ENCODE measurements around the gene SLC16A12. TPM values are rescaled to one million over a fixed set of nuclear protein-coding genes. Genes with fewer than 3 reads are reported as not detected.

The SLC16A12 gene
- total and polyA plus RNA-seq, 4 experiments from 2014 or later = not detected

DNA sequence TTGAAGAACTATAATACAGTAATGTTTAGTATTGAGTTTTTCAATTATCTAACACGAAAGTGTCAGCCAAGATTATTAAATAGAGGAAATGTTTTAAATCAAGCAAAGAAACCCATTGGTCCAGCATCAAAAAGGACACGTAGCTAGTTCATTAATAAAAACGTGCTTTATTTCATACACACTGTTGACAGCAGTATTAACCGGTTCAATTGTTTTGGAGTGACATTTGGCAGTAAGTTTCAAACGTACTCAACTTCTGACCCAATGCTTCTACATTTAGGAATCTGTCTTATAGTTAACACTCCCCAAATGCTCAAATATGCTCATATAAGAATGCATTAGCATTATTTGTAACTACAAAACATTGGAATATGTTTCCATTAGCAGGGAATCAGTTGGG is 41.3 kb downstream of the SLC16A12 start:
- intact Hi-C loops (cut with micrococcal nuclease) = no loop called here
- no peaks in the 10 kb centered on the region for H3K9me3 Mint-ChIP-seq
- no peaks in the 10 kb centered on the region for H3K36me3 Mint-ChIP-seq
- H3K4me3 ChIP-seq (ENCODE audit: low read length in 2 of 2) = no peak overlapping the region
- ChIA-PET CTCF (ENCODE audit: partially characterized antibody) (no interaction called here), POLR2A (ENCODE audit: partially characterized antibody) (no interaction called here)
- H3K4me1 Mint-ChIP-seq = no peaks in the 10 kb centered on the region
- no peaks in the 10 kb centered on the region for H3K4me1 ChIP-seq (ENCODE audit: insufficient read depth, low read length)
- H3K27me3 Mint-ChIP-seq = peaks cover 2 to 26% of the 10 kb centered on the region in 2 donors
- H3K9me3 ChIP-seq (ENCODE audit: control insufficient read depth in 1 of 2, low read length in 2 of 2) = no peaks in the 10 kb centered on the region
- H3K4me3 Mint-ChIP-seq = no peak overlapping the region
- H3K27me3 ChIP-seq (ENCODE audit: insufficient read depth, low read length) = no peaks in the 10 kb centered on the region
- DNase-seq = no peak
- no peak overlapping the region for H3K27ac ChIP-seq (ENCODE audit: low read depth, low read length)
- no peak overlapping the region for H3K27ac Mint-ChIP-seq
- no peaks in the 10 kb centered on the region for H3K36me3 ChIP-seq (ENCODE audit: insufficient read depth, low read length)

DNA sequence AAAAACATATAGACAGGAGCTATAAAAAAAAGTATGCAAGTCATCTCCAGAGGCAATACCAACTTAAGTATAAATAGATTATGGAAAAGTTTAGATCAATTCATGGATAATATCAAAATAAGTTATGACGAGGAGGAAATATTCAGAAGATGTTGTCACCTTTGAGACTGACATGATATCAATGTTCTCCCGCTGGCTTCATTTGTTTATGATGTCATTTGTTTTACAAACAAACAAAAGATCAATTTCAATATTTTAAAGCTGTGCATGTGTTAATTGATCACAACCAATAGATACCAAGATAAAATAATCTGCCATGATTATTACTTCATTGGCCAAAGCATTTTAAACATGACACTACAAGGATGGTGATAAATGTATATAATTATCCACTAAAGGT is 43.5 kb downstream of the SLC16A12 start:
- Mint-ChIP-seq H3K9me3 (no peaks in the 10 kb centered on the region), H3K27me3 (peaks cover 6 to 36% of the 10 kb centered on the region in 2 donors), H3K36me3 (no peaks in the 10 kb centered on the region), H3K4me3 (no peak overlapping the region), H3K4me1 (no peaks in the 10 kb centered on the region), H3K27ac (no peak overlapping the region)
- Histone ChIP-seq H3K9me3 (ENCODE audit: control insufficient read depth in 1 of 2, low read length in 2 of 2) (no peaks in the 10 kb centered on the region), H3K36me3 (ENCODE audit: insufficient read depth, low read length) (no peaks in the 10 kb centered on the region), H3K27ac (ENCODE audit: low read depth, low read length) (no peak overlapping the region), H3K4me1 (ENCODE audit: insufficient read depth, low read length) (no peaks in the 10 kb centered on the region), H3K27me3 (ENCODE audit: insufficient read depth, low read length) (no peaks in the 10 kb centered on the region), H3K4me3 (ENCODE audit: low read length in 2 of 2) (no peak overlapping the region)
- intact Hi-C loops (cut with micrococcal nuclease) = no loop called here
- ChIA-PET CTCF (ENCODE audit: partially characterized antibody) (no interaction called here), POLR2A (ENCODE audit: partially characterized antibody) (no interaction called here)
- no peak for DNase-seq

DNA sequence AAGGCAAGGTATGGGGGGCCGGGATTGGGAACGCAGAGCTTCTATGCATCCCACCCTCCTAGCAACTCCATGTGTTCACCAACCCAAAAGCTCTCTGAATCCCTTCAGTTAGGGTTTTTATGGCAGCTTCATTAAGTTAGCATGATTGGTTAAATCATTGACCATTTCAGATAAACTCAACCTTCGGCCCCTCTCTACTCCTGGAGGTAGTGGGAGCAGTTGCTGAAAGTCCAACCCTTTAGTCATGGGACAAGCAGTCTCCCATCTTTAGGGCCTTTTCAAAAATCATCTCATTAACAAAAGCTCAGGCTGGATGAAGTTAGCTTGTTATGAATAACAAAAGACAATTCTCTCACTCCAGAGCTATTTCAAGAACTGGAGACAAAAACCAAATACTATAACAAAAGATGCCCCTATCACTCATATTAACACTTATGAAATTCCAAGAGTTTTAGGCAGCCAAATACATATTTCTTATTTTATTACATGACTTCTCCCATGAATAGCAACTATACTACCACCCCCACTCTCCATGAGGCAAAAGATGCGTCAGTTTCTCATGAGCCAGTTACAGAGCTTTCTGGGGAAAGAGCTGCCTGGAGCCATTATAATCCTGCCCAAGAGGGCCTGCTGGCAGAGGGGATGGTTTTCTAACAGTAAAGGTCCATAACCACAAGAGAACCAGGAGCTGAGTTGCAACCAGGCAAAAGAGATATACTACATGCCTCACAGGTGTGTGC is 44.6 kb downstream of the SLC16A12 start:
- DNase-seq = no peak
- H3K4me3 ChIP-seq (ENCODE audit: low read length in 2 of 2) = no peak overlapping the region
- Mint-ChIP-seq H3K9me3 (no peaks in the 10 kb centered on the region), H3K27ac (no peak overlapping the region), H3K4me1 (no peaks in the 10 kb centered on the region), H3K4me3 (no peak overlapping the region), H3K36me3 (no peaks in the 10 kb centered on the region), H3K27me3 (peaks cover 6 to 36% of the 10 kb centered on the region in 2 donors)
- intact Hi-C loops (cut with micrococcal nuclease) = no loop called here
- no peaks in the 10 kb centered on the region for H3K27me3 ChIP-seq (ENCODE audit: insufficient read depth, low read length)
- no peaks in the 10 kb centered on the region for H3K36me3 ChIP-seq (ENCODE audit: insufficient read depth, low read length)
- H3K4me1 ChIP-seq (ENCODE audit: insufficient read depth, low read length) = no peaks in the 10 kb centered on the region
- ChIA-PET POLR2A (ENCODE audit: partially characterized antibody) (no interaction called here), CTCF (ENCODE audit: partially characterized antibody) (no interaction called here)
- no peaks in the 10 kb centered on the region for H3K9me3 ChIP-seq (ENCODE audit: control insufficient read depth in 1 of 2, low read length in 2 of 2)
- H3K27ac ChIP-seq (ENCODE audit: low read depth, low read length) = no peak overlapping the region

DNA sequence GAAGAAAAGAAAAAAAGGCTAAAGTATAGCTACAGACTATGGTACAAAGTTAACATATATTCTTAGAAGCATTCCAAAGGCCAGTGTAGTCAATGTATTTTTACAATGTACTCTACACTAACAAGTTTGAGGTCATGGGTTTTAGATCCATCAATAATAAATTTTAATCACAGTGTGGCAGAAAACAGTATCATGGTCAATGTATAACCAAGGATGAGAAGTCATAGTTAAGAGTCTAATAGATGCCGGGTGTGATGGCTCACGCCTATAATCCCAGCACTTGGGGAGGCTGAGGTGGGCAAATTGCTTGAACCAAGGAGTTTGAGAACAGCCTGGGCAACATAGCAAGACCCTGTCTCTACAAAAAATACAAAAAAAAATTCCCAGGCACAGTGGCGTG is 53.1 kb downstream of the SLC16A12 start:
- Mint-ChIP-seq H3K36me3 (no peaks in the 10 kb centered on the region), H3K27me3 (peaks cover 15 to 21% of the 10 kb centered on the region in 2 donors), H3K4me3 (no peak overlapping the region), H3K9me3 (peaks cover 0 to 4% (median 0%) of the 10 kb centered on the region in 8 donors), H3K4me1 (peaks cover 0 to 1% (median 0%) of the 10 kb centered on the region in 4 donors), H3K27ac (no peak overlapping the region)
- Histone ChIP-seq H3K27me3 (ENCODE audit: insufficient read depth, low read length) (no peaks in the 10 kb centered on the region), H3K36me3 (ENCODE audit: insufficient read depth, low read length) (no peaks in the 10 kb centered on the region), H3K4me1 (ENCODE audit: insufficient read depth, low read length) (no peaks in the 10 kb centered on the region), H3K4me3 (ENCODE audit: low read length in 2 of 2) (no peak overlapping the region), H3K27ac (ENCODE audit: low read depth, low read length) (no peak overlapping the region), H3K9me3 (ENCODE audit: control insufficient read depth in 1 of 2, low read length in 2 of 2) (no peaks in the 10 kb centered on the region)
- DNase-seq = no peak
- ChIA-PET CTCF (ENCODE audit: partially characterized antibody) (no interaction called here), POLR2A (ENCODE audit: partially characterized antibody) (no interaction called here)
- intact Hi-C loops (cut with micrococcal nuclease) = no loop called here

DNA sequence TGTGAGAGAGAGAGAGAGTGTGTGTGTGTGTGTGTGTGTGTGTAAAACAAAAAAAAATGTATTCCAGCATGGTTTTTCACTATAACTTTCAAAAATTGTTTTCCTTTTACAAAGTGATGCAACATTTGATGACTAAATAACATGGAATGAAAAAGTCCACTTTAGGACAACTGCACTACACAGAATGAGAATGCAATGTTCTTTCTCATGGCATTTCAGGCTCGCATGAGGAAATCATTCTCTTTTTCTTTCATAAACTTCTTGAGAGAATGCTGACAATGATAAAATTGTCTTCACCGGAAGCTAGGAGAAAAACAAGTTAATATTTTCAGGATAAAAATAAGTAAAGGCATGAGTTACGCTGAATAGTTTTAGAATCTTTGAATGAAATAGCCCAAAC is 53.7 kb downstream of the SLC16A12 start:
- no peak overlapping the region for H3K4me3 ChIP-seq (ENCODE audit: low read length in 2 of 2)
- ChIA-PET POLR2A (ENCODE audit: partially characterized antibody) (no interaction called here), CTCF (ENCODE audit: partially characterized antibody) (no interaction called here)
- intact Hi-C loops (cut with micrococcal nuclease) = no loop called here
- H3K4me1 ChIP-seq (ENCODE audit: insufficient read depth, low read length) = no peaks in the 10 kb centered on the region
- no peak for DNase-seq
- Mint-ChIP-seq H3K4me3 (no peak overlapping the region), H3K27ac (no peak overlapping the region), H3K27me3 (peaks cover 15 to 18% of the 10 kb centered on the region in 2 donors), H3K36me3 (no peaks in the 10 kb centered on the region), H3K4me1 (peaks cover 0 to 1% (median 0%) of the 10 kb centered on the region in 4 donors), H3K9me3 (peaks cover 0 to 4% (median 0%) of the 10 kb centered on the region in 8 donors)
- H3K36me3 ChIP-seq (ENCODE audit: insufficient read depth, low read length) = no peaks in the 10 kb centered on the region
- no peaks in the 10 kb centered on the region for H3K9me3 ChIP-seq (ENCODE audit: control insufficient read depth in 1 of 2, low read length in 2 of 2)
- H3K27ac ChIP-seq (ENCODE audit: low read depth, low read length) = no peak overlapping the region
- H3K27me3 ChIP-seq (ENCODE audit: insufficient read depth, low read length) = no peaks in the 10 kb centered on the region

DNA sequence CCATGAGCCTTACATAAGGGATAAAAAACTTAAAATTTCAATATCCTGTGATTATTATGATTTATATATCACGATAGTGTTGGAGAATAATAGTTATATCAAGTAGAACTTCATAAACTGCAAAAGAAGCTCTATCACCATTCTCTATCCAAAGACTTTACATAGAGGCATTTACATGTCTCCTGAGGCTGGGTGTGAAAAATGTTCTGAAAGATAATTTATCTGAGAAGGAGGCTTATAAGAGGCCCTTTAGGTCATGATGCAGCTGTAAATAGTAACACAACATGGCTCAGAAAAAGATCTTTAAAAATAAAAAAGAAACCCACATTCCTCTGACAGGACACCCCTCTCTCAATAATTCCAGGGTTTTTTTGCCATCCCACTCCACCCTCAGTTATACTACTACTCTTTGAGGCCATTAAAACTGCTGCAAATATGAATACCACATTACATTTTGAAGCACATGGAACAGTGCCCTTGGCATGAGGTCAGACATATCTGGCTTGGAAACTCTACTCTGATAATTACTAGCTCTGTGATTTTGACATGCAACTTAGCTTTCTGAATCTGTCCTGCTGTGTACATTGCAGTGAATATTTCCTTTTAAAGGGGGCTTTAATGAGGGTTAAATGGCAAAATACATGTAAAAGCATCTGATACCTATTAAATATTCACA is 55.5 kb downstream of the SLC16A12 start:
- no peaks in the 10 kb centered on the region for H3K27me3 ChIP-seq (ENCODE audit: insufficient read depth, low read length)
- intact Hi-C loops (cut with micrococcal nuclease) = no loop called here
- DNase-seq = no peak
- no peaks in the 10 kb centered on the region for H3K36me3 Mint-ChIP-seq
- H3K27ac Mint-ChIP-seq = no peak overlapping the region
- H3K4me1 ChIP-seq (ENCODE audit: insufficient read depth, low read length) = no peaks in the 10 kb centered on the region
- H3K27ac ChIP-seq (ENCODE audit: low read depth, low read length) = no peak overlapping the region
- H3K4me3 Mint-ChIP-seq = no peak overlapping the region
- H3K36me3 ChIP-seq (ENCODE audit: insufficient read depth, low read length) = no peaks in the 10 kb centered on the region
- CTCF ChIA-PET (ENCODE audit: partially characterized antibody) = no interaction called here
- POLR2A ChIA-PET (ENCODE audit: partially characterized antibody) = no interaction called here
- H3K4me3 ChIP-seq (ENCODE audit: low read length in 2 of 2) = no peak overlapping the region
- peaks cover 0 to 1% (median 0%) of the 10 kb centered on the region in 4 donors for H3K4me1 Mint-ChIP-seq
- H3K27me3 Mint-ChIP-seq = peaks cover 13 to 15% of the 10 kb centered on the region in 2 donors
- no peaks in the 10 kb centered on the region for H3K9me3 ChIP-seq (ENCODE audit: control insufficient read depth in 1 of 2, low read length in 2 of 2)
- peaks cover 0 to 4% (median 0%) of the 10 kb centered on the region in 8 donors for H3K9me3 Mint-ChIP-seq

DNA sequence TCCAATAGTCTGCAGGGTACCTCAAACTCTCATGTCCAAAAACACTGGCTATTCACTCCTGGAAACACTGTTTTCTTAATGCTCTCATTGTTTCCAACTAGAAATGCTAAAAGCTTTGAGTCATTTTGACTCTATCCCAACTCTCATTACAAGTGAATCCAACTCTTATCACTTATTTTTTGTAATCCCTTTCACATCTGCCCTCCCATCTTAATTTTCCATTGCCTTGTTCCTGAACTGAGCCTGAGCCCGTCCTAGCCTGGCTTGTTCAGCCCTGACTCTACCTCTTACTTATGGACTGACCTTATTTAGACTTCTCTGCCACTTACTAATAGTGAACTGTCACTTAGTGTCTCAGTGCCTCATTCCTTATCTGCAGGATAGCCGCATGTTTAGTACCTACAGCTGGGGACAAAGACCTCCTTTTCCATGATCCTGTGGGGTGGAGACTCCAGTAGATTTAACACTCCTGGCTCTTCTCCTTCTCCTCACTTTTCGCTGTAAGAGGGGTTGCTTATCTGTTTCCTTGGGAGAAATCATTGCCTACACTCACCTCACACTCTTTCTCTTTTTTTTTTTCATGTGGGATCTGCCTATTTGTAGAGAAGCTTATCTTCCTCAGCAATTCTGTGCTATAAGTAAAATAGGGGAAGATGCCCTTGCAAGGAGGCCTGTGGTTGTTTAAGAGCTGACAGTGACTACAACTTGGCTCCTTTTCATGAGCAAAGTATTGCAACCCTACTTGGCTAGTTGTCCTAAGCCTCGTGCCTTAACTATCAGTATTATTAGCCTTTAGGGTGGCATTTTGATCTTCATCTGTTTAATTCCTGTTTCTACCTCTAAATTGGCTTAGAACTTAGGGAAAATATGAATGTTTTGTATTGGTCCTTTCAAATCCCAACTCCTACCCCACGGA is 56.4 kb downstream of the SLC16A12 start:
- H3K27me3 ChIP-seq (ENCODE audit: insufficient read depth, low read length) = no peaks in the 10 kb centered on the region
- H3K4me1 Mint-ChIP-seq = peaks cover 0 to 1% (median 0%) of the 10 kb centered on the region in 4 donors

More for the DNA sequence above, 56.4 kb downstream of the SLC16A12 start:
- Histone ChIP-seq H3K36me3 (ENCODE audit: insufficient read depth, low read length) (no peaks in the 10 kb centered on the region), H3K27ac (ENCODE audit: low read depth, low read length) (no peak overlapping the region), H3K9me3 (ENCODE audit: control insufficient read depth in 1 of 2, low read length in 2 of 2) (no peaks in the 10 kb centered on the region), H3K4me3 (ENCODE audit: low read length in 2 of 2) (no peak overlapping the region), H3K4me1 (ENCODE audit: insufficient read depth, low read length) (no peaks in the 10 kb centered on the region)
- DNase-seq = no peak
- no peak overlapping the region for H3K4me3 Mint-ChIP-seq
- no peaks in the 10 kb centered on the region for H3K36me3 Mint-ChIP-seq
- CTCF ChIA-PET (ENCODE audit: partially characterized antibody) = no interaction called here
- intact Hi-C loops (cut with micrococcal nuclease) = no loop called here
- peaks cover 13 to 16% of the 10 kb centered on the region in 2 donors for H3K27me3 Mint-ChIP-seq
- H3K27ac Mint-ChIP-seq = no peak overlapping the region
- peaks cover 0 to 4% (median 0%) of the 10 kb centered on the region in 8 donors for H3K9me3 Mint-ChIP-seq
- POLR2A ChIA-PET (ENCODE audit: partially characterized antibody) = no interaction called here

All from CD4-positive, alpha-beta memory T cell (primary cell).